ENCODE data around the gene LAMB2.
A peak's percentile ranks its signal among the peaks of the same experiment; 100 is the strongest.

The LAMB2 gene

DNA sequence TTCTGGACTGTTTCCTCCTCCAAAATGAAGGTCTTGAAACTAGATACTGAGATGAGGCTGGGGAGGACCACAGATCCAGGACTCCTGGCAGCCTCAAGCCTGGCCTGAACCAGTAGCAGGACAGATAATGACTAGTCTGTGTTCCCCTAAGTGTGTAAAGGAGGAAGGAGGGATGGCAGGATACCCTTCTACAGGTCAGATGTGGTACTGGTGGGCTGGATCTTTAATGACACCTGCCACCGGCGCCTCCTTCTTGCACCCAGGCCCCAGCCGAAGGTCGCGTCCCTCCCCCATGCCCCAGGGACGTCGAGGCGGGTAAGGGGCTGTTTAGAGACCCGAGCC lies 12.8 kb downstream of the LAMB2 start:
- peak; percentile 40 for DNase-seq

DNA sequence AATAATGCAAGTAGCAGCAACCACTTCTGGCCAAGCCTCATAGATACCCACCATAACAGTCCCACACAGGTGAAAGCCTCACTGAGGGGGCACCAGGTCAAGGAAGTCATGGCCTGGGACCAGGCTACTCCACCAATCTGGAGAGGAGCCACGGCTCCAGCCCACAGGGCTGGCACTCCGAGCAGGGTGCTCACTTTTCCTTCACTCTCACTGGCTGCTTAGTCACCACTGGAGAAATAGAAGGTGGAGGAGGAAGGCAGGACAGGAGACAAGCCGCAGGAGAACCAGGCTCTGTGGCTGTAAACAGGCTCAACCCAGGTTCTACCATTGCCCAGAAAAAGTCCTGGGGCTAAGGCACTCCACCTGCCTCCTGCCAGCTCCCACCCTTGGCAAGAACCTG lies 13.4 kb downstream of the LAMB2 start:
- DNase-seq: no peak

DNA sequence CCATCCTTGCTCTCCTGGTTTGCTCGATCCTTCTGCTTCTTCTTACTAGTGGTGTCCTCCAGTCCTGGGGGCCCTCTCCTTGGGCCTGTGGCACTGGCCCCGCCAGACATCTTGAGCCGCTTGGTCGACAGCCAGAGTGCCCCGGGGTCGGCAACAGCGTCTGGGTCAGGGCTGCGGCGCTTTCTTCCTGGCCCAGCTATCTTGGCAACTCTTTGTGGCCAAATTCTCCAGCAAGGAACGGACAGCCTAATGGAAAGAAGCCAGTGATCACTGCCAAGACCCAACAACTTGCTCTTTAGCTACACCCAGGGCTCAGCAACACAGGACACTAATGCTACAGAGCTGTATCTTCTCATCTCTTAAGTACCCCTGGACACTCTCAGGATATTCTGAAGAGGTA lies 13.8 kb downstream of the LAMB2 start:
- DNase-seq: no peak

DNA sequence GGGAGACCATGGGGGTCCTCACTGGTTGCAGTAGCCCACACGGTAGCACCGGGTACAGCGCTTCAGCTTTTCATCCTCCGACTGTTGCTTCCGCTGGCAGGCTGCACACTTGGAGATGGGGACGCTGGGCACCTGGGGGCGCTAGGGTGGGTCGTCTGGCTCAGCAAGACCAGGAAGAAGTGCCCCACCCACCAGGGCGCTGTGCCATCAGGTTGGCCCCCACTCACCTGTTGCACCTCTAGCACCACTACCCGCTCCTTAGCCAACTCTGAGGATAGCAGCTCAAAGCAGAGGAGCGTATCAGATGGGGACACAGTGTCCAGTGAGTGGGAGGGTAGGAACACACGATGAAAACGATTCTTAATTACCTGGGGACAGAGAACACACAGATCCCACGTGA lies 20.6 kb downstream of the LAMB2 start:
- DNase-seq: no peak

DNA sequence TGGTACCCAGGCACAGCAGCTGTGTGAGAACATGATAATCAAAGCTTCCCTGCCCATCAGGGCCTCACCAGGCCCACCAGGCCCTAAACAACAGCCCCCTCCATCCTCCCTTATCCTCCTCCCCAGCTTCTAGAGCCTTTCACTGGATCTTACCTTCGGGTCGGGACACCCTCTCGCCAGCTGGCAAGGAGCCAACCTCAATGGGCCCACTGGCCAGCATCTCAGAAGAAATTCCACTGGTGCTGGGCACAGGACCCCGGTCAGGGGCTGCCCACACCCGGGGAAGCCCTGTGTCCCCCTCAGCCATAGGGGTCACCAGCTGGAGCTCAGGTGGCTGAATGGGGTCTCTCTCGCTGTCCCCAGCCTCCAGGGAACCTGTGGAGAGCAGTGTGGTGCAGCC lies 21.5 kb downstream of the LAMB2 start:
- DNase-seq: no peak

DNA sequence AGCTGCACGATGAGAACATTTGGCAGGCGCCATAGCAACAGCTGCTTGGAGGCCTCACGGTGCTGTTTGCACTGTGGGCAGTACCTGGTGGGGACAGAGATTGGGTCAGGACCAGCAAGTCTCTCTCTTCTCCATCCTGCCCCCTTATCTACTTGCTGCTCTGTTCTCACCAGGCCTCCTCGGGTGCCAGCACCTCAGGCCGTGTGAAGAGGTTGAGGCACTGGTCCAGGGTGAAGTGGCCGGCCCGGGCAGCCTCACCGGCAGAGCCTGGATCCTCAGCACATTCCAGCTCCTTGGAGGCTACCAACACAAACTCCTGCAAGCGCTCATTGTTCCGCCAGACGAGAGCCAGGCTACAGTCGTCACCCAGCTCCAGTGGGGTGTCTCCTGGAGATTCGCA lies 22.1 kb downstream of the LAMB2 start:
- no peak for DNase-seq

DNA sequence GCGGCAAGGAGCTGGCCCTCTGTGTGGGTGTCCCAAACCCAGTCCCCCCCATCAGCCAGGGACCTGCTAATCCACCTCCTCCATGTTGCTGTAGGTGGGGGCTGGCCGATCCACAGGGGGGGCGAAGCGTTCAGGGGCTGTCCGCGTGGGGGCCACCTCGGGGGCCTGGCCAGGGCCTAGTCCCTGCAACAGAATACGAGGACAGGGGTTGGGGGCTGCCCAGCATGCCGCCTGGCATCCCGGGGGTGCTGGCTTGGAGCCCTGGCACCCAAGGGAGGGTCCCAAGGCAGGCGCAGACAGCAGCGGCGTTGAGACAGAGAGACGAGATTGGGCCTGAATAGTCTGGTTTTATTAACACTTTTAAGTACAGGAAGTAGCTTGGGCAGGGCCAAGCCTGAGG lies 24.5 kb downstream of the LAMB2 start:
- DNase-seq: no peak

DNA sequence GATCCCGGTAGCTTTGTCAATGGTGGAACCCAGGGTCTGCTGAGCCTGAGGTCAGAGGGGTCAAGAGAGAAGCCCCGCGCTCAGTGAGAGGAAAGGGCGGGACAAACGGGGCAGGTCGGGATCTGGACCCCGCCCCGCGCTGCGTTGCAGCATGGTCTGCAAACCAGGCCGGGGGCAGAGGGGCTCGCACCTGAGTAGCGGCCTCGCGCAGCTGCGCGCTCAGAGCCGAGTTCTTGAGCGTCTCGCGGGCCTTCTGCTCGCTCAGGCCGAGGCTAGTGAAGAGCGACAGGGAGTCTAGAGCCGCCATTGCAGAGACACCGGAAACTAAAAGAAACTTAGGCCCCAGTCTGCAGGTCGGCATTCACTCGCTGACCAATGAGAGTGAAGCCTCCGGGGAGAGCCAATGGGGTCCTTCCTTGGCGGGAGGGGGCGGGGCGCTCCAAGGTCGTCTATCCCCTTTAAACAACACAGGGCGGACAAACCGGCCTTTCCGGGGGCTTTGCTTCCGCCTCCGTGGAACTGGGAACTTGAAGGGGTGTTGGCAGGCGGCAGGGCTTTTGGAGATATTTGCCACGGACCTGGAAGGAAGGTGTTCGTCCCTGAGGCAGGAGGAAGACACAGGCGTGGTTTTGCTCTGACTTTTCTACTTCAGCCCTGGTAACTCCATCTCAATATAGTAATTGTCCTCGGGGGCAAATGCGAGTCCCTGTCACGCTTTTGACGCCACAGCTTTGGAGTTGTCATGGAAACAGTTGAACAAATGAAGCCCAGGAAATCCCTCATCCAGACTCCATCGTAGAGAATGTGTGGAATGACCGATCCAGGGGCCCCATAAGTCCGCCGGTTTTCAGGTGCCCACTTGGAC lies 28.2 kb downstream of the LAMB2 start, which contains the start of gene QARS1:
TSS of gene QARS1 (minus strand) at position 331 of the 865 bp plus-strand sequence. CDS start at position 307, 24 bp downstream.
- DNase-seq: peak; percentile 98

DNA sequence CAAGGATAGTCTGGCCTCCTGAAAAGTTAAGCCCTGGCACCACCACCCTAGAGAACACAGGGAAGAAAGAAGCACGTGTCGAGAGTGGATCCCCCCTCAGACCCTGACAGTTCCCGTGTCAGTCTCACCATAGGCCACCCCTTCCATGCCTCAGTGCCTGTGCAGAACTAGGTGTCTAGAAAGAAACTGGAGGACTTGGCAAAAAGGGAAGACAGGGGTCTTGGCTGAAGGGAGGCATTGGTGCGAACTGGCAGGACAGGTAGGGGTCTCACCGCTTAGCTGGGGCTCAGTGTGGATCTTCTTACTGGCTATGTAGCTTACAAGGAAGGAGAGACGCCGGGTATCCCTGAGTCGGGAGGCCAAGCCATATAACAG lies 28.8 kb downstream of the LAMB2 start:
- DNase-seq: no peak

DNA sequence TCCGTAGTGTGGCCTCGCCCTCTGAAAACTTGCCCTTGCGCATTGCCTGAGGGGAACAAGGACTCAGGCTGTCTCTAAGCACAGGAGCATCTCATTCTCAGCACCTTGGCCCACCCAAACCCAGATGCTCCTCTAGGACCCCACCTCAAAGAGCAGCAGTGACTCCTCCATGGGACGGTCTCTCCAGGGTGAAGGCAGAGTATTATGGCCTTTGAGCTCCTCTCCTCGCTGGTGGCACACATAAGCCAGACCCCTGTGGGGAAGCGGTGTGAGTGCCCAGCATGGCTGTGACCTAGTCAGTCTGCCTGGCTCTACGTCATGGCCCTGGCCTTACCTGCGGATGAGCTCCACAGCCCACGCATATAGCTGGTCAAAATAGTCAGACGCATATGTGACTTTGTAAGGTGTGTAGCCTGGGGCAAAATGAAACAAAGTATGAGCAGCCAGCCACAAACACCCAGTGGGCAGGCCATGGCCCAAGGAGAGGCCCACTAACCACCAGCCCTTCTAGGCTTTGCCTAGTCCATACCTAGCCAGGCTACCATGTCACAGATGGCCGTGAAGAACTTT lies 32.7 kb downstream of the LAMB2 start:
- DNase-seq: no peak

DNA sequence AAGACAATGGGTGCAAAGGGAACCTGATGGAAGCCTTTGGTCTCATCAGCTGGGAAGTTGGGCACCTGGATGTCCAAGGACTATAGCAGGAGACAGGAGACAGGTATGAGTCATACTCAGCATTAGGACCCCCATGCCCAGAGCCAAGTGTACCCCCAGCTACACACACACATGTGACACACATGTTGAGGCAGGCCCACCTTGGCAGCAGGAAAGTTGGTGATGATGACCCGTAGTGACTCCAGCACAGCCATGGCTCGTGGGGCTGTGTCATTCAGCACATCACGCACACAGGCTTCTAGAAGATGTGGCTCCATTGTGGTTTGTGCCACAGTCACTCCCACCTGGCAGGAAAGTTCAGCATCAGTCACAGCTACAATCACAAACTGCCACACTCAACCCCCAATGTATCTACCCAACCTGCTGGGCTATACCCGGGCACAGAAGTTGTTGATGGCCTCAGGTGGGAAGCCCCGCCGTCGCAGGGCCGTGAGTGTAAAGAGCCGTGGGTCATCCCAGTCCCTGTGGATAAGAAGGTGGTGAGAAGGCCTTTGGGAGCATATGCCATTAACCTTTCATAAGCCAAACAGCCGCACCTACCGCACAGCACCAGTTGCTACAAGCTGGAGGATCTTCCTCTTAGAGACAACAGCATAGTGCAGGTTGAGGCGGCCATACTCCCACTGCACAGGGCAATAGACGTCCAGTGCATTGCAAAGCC lies 33.8 kb downstream of the LAMB2 start:
- DNase-seq: no peak

DNA sequence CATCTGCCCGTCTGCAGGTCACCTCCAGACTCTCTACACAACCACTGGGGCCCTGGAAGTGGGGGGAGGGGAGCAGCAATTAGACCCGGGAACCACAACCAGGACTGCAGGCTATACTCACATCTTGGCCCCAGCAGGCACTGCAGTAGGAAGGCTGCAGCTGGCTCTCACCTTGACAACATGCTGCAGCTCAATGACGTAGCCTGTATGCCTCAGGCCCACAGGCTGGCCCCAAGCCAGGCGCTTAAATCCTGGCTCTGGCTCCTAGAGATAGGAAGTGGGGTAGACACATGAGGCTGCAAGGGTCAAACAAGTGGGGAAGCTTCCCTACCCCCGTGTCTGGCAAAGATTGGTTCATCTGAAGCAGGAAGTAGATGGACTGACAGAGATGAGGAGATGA lies 34.4 kb downstream of the LAMB2 start:
- peak; percentile 61 for DNase-seq

DNA sequence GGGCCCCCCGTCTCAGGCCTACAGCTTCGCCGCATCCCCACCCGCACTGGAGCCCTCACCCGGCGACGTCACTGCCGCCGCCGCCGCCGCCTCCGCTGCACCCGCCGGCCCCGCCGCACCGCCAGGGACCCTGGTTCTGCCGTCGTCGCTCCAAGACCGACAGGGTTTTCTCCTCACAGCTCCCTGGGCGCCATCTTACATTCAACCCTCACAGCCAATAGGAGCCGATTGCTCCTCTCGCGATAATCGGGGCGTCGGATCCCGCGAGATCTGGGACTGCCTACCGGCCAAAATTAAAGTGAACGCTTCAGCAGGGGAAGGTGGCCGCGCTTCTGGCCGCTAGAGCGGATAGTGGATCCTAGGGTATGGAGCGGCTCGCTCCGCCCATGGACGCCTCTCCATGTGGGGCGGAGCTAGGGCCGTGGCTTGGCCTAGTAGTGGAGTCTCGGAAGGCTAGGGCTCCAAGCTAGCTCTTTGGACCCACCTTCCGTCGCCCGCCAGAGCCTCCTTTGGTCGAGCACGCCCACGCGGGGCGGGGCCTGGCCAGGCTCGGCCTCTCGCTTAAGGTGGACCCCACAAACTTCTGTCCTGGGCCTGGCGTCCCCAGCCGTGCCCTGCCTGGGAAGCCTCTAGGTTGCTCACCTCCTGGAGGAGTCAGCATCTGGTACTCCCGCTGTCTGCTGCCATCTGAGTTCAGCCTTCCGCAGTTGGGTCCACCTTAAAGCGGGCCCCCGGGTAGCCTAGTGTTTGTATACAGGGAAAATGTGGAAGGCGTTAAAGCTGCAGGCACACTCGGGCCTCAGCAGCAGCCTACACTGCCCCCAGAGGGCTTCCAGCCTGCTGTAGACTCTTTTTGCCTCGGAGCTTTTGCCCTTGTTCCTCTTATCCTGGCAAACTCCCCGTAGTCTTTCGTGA lies 38.7 kb downstream of the LAMB2 start, which contains the start of gene QRICH1:
TSS of gene QRICH1 (minus strand) at position 219 of the 915 bp plus-strand sequence. CDS start 17,054 bp downstream, outside the sequence.
- peak; percentile 99 for DNase-seq

DNA sequence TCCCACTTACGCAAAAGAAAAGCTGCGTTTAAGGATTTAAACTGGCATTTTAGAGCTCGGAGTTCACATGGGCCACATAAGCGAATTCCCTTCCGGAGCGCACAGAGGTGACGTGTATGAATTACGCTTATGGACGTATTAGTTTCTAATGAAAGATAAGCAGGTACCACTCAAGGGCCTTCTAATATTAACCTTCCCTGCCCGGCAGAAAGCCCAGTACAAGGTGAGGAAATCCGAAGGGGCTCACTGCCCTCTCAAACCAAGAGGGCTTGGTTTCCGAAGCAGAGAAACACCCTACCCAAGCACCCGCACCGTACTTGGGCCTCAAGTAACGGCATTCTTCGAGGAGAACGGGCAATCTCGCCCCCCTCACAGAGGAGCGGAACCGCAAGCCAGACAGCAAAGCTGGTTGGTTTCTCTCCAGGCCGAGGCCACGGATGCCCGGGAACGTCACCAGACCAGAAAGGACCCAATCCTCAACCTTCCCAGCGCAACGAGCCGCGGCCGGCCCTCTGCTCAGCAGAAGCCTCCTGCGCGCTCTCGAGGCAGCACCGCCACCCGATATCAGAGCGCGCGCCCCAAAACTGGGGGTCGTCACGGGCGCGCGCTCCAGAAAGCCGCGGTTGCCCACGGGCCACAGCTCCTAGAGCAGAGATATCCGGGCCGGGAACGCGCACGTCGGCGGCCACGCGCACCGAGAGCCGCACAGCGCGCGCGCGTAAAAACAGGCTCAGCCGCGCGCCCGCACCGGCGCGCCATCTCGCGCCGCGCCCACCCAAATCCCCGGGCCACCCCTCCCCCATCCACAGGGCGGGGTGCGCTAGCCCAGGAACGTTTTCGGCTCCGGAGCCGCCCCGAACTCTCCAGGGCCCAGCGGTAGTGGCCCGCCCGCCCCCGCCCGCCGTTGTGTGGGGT lies 39.7 kb downstream of the LAMB2 start:
- peak; percentile 91 for DNase-seq

DNA sequence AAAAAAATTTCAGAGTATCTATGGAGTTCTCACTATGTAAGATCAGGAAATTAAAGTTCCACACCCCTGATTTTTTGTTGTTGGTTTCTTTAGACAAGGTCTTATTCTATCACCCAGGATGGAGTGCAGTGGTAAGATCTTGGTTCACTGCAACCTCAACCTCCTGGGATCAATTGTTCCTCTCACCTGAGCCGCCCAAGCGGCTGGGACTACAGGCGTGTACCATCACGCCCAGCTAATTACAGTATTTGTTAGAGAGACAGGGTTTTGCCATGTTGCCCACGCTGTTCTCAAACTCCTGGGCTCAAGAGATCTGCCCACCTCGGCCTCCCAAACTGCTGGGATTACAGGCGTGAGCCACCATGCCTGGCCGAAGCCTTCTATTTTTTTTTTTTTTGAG lies 51.4 kb downstream of the LAMB2 start:
- no peak for DNase-seq

DNA sequence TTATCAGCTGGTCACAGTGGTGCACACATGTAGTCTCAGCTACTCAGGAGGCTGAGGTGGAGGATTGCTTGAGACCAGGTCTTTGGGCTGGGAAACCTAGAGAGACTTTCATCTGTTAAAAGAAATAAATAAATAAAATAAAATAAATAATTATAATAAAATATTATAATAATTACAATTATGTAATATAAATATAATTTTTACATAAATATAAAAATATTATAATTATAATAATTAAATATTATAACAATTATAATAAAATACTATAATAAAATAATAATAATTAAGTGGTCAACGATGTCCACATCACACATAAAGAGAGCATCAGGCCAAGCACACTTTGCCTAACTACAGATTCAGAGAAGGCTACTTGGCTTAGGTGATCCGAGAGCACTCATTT lies 53.6 kb downstream of the LAMB2 start:
- DNase-seq: no peak

DNA sequence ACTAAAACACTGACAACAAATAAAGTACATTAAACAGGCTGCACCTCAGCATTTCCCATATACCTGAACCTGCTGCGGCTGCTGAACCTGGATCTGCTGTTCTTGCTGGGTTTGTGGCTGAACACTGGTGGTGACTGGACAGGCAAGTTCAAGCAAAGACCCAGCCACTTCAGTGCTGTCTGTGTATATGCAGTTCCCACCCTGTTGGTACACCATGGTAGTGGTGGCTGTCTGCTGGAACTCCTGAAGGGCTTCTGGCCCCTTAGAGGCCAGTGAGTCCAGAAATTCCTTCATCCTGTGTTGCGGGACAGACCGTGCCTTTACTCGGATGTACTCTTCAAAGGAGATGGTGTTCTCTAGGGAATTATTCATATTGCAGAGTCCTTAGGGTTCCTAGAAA lies 56.2 kb downstream of the LAMB2 start:
- no peak for DNase-seq

DNA sequence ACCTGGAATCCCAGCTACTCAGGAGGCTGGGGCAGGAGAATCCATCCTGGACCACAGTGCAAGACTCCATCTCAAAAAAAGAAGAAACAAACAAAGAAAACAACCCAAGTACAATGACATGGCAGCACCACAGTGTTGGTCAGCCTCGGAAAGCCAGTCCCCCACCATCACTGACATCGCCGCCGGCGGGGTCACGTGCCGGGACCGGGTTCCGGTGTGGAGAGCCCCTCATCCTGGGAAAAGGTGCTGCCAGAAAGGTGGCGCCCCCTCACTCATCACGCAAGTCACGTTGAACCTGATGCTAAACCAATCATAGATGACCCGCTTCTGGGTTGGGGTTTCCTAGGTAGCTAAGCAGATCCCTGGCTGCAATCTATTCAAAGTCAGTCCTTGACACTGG lies 56.7 kb downstream of the LAMB2 start:
- DNase-seq: no peak

All from hematopoietic multipotent progenitor cell treated with erythropoietin and hydrocortisone succinate and interleukin-3 and kit ligand, for 4 days (in vitro differentiated cells).